IMR-90 (cell line): ENCODE measurements around the gene ZNF750. TPM values are rescaled to one million over a fixed set of nuclear protein-coding genes. Genes with fewer than 3 reads are reported as not detected.

Experiments used
- ATAC-seq: fragments of 200-7000 bp; cut with Tn5 transposase; 2 replicates; pipeline ENCODE4 v1.9.1; 2020; ENCODE audit warnings: low read depth, mild to moderate bottlenecking, moderate library complexity
- BruUV-seq: library from RNA; stranded (reverse); fragments of 400-500 nt; replicated peaks from 2 replicates; lab custom pipeline; 2021; lab: Mats Ljungman, UMichigan
- CTCF ChIA-PET: fragments of 300-600 bp; formaldehyde crosslinking; extraction: SDS; loops from one replicate; lab custom pipeline; 2021; ENCODE audit warnings: antibody characterized with exemption; lab: Yijun Ruan, JAX
- POLR2A ChIA-PET: fragments of 300-600 bp; sonication (Branson Sonifier 250); formaldehyde crosslinking; loops from one replicate; lab custom pipeline; 2022; ENCODE audit warnings: antibody characterized with exemption; ENCODE audit not compliant: unreplicated experiment; lab: Charles Lee
- DNase-seq: peaks from one replicate; pipeline ENCODE4 v3.0.0; 2013
- H2AFZ ChIP-seq: replicated peaks from 2 replicates; pipeline ENCODE3; 2013; ENCODE audit warnings: low read length, mild to moderate bottlenecking; ENCODE audit not compliant: poor library complexity
- H2AK5ac ChIP-seq: 2 replicates; pipeline ENCODE4 v1.6.1; 2013; ENCODE audit warnings: low read depth, low read length, inconsistent platforms
- H2AK9ac ChIP-seq: replicated peaks from 2 replicates; pipeline ENCODE3; 2013; ENCODE audit warnings: mild to moderate bottlenecking, low read depth, low read length, moderate library complexity; ENCODE audit not compliant: poor library complexity
- H2BK120ac ChIP-seq: 2 replicates; pipeline ENCODE4 v1.6.1; 2013; ENCODE audit warnings: low read depth, low read length, inconsistent platforms
- H2BK15ac ChIP-seq: 3 replicates; pipeline ENCODE4 v1.6.1; 2013; ENCODE audit warnings: low read depth, low read length, inconsistent platforms
- H2BK20ac ChIP-seq: 2 replicates; pipeline ENCODE4 v1.6.1; 2013; ENCODE audit warnings: low read depth, mild to moderate bottlenecking, inconsistent platforms, low read length, moderate library complexity
- H2BK5ac ChIP-seq: 2 replicates; pipeline ENCODE4 v1.6.1; 2013; ENCODE audit warnings: mild to moderate bottlenecking, low read depth, low read length, inconsistent platforms; ENCODE audit not compliant: poor library complexity, severe bottlenecking
- H3K14ac ChIP-seq: replicated peaks from 2 replicates; pipeline ENCODE4 v1.6.1; 2013; ENCODE audit warnings: low read depth, low read length, inconsistent platforms
- H3K18ac ChIP-seq: 2 replicates; pipeline ENCODE4 v1.6.1; 2013; ENCODE audit warnings: low read depth, low read length, control low read depth
- H3K23ac ChIP-seq: 2 replicates; pipeline ENCODE4 v1.6.1; 2013; ENCODE audit warnings: low read depth, low read length, inconsistent platforms
- H3K27ac ChIP-seq: 2 replicates; pipeline ENCODE4 v1.5.1; 2013; ENCODE audit warnings: mild to moderate bottlenecking, control low read depth, low read length; ENCODE audit not compliant: insufficient read depth
- H3K27me3 ChIP-seq: 2 replicates; pipeline ENCODE4 v1.6.1; 2013; ENCODE audit warnings: low read length; ENCODE audit not compliant: control insufficient read depth, insufficient read depth
- H3K36me3 ChIP-seq: 2 replicates; pipeline ENCODE4 v1.6.1; 2013; ENCODE audit warnings: low read length, mixed read lengths; ENCODE audit not compliant: control insufficient read depth, insufficient read depth
- H3K4ac ChIP-seq: 2 replicates; pipeline ENCODE4 v1.6.1; 2013; ENCODE audit warnings: low read depth, low read length, inconsistent platforms
- H3K4me1 ChIP-seq: 2 replicates; pipeline ENCODE4 v1.6.1; 2013; ENCODE audit warnings: low read length, mixed read lengths; ENCODE audit not compliant: control insufficient read depth, insufficient read depth
- H3K4me2 ChIP-seq: 2 replicates; pipeline ENCODE4 v1.6.1; 2013; ENCODE audit warnings: low read depth, mild to moderate bottlenecking, control low read depth, low read length, moderate library complexity
- H3K4me3 ChIP-seq: 2 replicates; pipeline ENCODE4 v1.5.1; 2013; ENCODE audit warnings: low read depth, mild to moderate bottlenecking, control low read depth, low read length, moderate library complexity; ENCODE audit not compliant: insufficient read depth
- H3K56ac ChIP-seq: 2 replicates; pipeline ENCODE4 v1.6.1; 2013; ENCODE audit warnings: low read length, inconsistent platforms; ENCODE audit not compliant: insufficient read depth; ENCODE audit errors: extremely low read depth
- H3K79me1 ChIP-seq, 2 experiments: 2 replicates each; pipeline ENCODE4 v1.6.1; 2013; ENCODE audit warnings: low read length in 2 of 2, inconsistent platforms in 1 of 2, low read depth in 1 of 2
- H3K9ac ChIP-seq: 2 replicates; pipeline ENCODE4 v1.6.1; 2013; ENCODE audit warnings: low read depth, low read length, control low read depth
- H3K9me1 ChIP-seq: 2 replicates; pipeline ENCODE4 v1.6.1; 2013; ENCODE audit warnings: low read length, inconsistent platforms; ENCODE audit not compliant: insufficient read depth
- H3K9me3 ChIP-seq: 2 replicates; pipeline ENCODE4 v1.6.1; 2013; ENCODE audit warnings: low read length; ENCODE audit not compliant: control insufficient read depth, insufficient read depth
- H4K20me1 ChIP-seq: 2 replicates; pipeline ENCODE4 v1.6.1; 2013; ENCODE audit warnings: low read length, inconsistent platforms; ENCODE audit not compliant: insufficient read depth
- H4K5ac ChIP-seq: 2 replicates; pipeline ENCODE4 v1.6.1; 2013; ENCODE audit warnings: mild to moderate bottlenecking, low read depth, low read length, control low read depth
- H4K8ac ChIP-seq, 2 experiments: 2 replicates each; pipeline ENCODE4 v1.6.1; 2013; ENCODE audit warnings: low read depth in 2 of 2, low read length in 2 of 2, control low read depth in 1 of 2, inconsistent platforms in 1 of 2
- H4K91ac ChIP-seq: 2 replicates; pipeline ENCODE4 v1.6.1; 2013; ENCODE audit warnings: low read depth, low read length, inconsistent platforms; ENCODE audit not compliant: insufficient read depth
- MXI1 ChIP-seq: IDR thresholded peaks from 2 replicates; pipeline ENCODE4 v1.6.1; 2012; ENCODE audit warnings: low read depth, mild to moderate bottlenecking, low read length, moderate library complexity, borderline replicate concordance
- WGBS, 2 experiments: methylation state at CpG; one replicate each; pipeline versions ENCODE4 v1.1.5 to v1.1.7; 2013; ENCODE audit warnings: missing lambda C conversion rate in 2 of 2; ENCODE audit not compliant: insufficient read length in 1 of 2; ENCODE audit errors: extremely low coverage in 2 of 2; 5-methylcytosine and 5-hydroxymethylcytosine counted together
- dilution Hi-C: fragments of 300-500 bp; cut with HindIII; formaldehyde crosslinking; loops from one replicate; pipeline ENCODE4 v1.14.3; 2018; ENCODE audit warnings: low sequenced_read_pairs; ENCODE audit not compliant: unreplicated experiment
- in situ Hi-C: fragments of 300-500 bp; cut with MboI; formaldehyde crosslinking; loops from 3 replicates; pipeline ENCODE4 v1.14.3; 2019; ENCODE audit warnings: low sequenced_read_pairs, inconsistent platforms, mixed read lengths
- intact Hi-C: fragments of 100-400 bp; cut with micrococcal nuclease; formaldehyde crosslinking; loops from 2 replicates; pipeline ENCODE4 v1.10.0; 2022
- polyA plus RNA-seq, 3 experiments: library from polyadenylated mRNA; depleted of rRNA; stranded (reverse); fragments of >200 nt; gene quantifications; 2 replicates each; pipeline ENCODE4 v1.2.3, GENCODE V29; 2012; ENCODE audit warnings: low replicate concordance in 1 of 3
- total RNA-seq: library from RNA; depleted of rRNA; stranded (reverse); fragments of >200 nt; gene quantifications from 2 replicates; pipeline ENCODE4 v1.2.3, GENCODE V29; 2012

Gene ZNF750
- total and polyA plus RNA-seq, 2 of the 4 experiments (the other 2 are of a cell fraction), result not detected

DNA sequence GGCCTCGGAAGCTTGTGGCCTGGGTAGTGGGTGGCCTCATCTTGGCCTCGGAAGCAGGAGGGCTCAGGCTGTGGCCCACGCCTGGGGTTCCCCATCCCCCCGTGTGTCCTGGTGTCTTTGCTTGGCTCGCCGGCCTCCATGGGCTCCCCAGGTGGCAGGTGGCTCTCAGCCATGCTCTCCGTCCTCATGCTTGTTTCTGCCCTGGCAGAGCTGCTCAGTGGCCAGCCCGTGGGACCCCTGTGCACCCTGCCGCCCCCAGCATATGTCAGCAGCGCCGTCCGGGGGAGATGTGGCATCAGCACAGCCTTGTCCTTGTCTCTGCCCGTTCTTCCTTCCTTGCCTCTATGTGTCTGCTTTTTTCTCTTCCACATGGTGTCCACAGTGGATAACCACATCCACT, 49.4 kb downstream of the ZNF750 start:
- no peak overlapping the region for H2AFZ ChIP-seq
- intact Hi-C loops (no loop called here), dilution Hi-C loops (no loop called here), in situ Hi-C loops (no loop called here)
- H2BK120ac ChIP-seq, result no peak overlapping the region
- no peak overlapping the region; the same call in 1 of the 2 replicates for H4K91ac ChIP-seq
- H2AK5ac ChIP-seq, result peak overlapping the region; percentile 51
- H2BK15ac ChIP-seq, result no peak overlapping the region
- H2AK9ac ChIP-seq, result peak overlapping the region; percentile 7
- ChIA-PET CTCF (no interaction called here), POLR2A (no interaction called here)
- H4K20me1 ChIP-seq, result peaks cover 6% of the 10 kb centered on the region
- peaks cover 5 to 65% of the 10 kb centered on the region in 2 experiments for H3K79me1 ChIP-seq
- no peak overlapping the region for H3K23ac ChIP-seq
- H3K9ac ChIP-seq, result no peak overlapping the region
- H3K9me3 ChIP-seq, result no peaks in the 10 kb centered on the region
- peaks cover 5% of the 10 kb centered on the region; the same call in 1 of the 2 replicates for H3K9me1 ChIP-seq
- H3K18ac ChIP-seq, result no peak overlapping the region
- H3K14ac ChIP-seq, result no peak overlapping the region
- peak overlapping the region; percentile 31; the same call in 1 of the 2 replicates for H3K4ac ChIP-seq
- H3K56ac ChIP-seq, result no peak overlapping the region
- no peak overlapping the region for H3K4me2 ChIP-seq
- H2BK20ac ChIP-seq, result no peak overlapping the region
- H4K8ac ChIP-seq, result no peak overlapping the region
- H4K5ac ChIP-seq, result no peak overlapping the region
- 95% methylated on average over 11 of the region's 13 CpGs; no CpG with 5 or more reads in 1 of the 2 experiments for WGBS, 2 experiments
- H3K27me3 ChIP-seq, result no peaks in the 10 kb centered on the region
- no TSS peak for BruUV-seq
- DNase-seq (no peak), ATAC-seq (no peak)
- no peaks in the 10 kb centered on the region for H3K36me3 ChIP-seq
- no peak overlapping the region for H3K4me3 ChIP-seq
- H3K4me1 ChIP-seq, result peaks cover 7% of the 10 kb centered on the region
- peak overlapping the region; percentile 13 for H2BK5ac ChIP-seq
- TF ChIP-seq MXI1, result no peak
- H3K27ac ChIP-seq, result no peak overlapping the region
